SK-N-SH (cell line): ENCODE data around the gene HOXA5. TPM values are rescaled to one million over a fixed set of nuclear protein-coding genes. Genes with fewer than 3 reads are reported as not detected.

ENCODE experiments used
- CTCF ChIA-PET: fragments of 300-600, 350-600 bp; formaldehyde crosslinking; extraction: SDS; loops from one replicate; lab custom pipeline; 2021; lab: Yijun Ruan, JAX
- POLR2A ChIA-PET: fragments of 350-600 bp; sonication (Branson Sonifier 250); formaldehyde crosslinking; extraction: SDS; loops from one replicate; lab custom pipeline; 2020; ENCODE audit warnings: antibody characterized with exemption, inconsistent platforms; lab: Yijun Ruan, JAX
- DNase-seq: peaks from one replicate; pipeline ENCODE4 v3.0.0; 2012
- H2AFZ ChIP-seq: fragments of 200-600 bp; sonication (generic); 2 replicates; pipeline ENCODE4 v1.8.1; 2016; ENCODE audit warnings: antibody characterized with exemption, mild to moderate bottlenecking, low read depth
- H3F3A ChIP-seq: fragments of 200-600 bp; sonication (generic); replicated peaks from 2 replicates; pipeline ENCODE3; 2016; ENCODE audit warnings: antibody characterized with exemption, mild to moderate bottlenecking; ENCODE audit not compliant: insufficient read depth
- H3K27ac ChIP-seq, 2 experiments: fragments of 200-500 bp in 1 of 2; fragments of 200-600 bp in 1 of 2; sonication (Bioruptor generic) in 1 of 2; sonication (generic), shearing (Covaris generic) in 1 of 2; 2 replicates each; pipeline versions ENCODE4 v1.5.1 to v1.6.1; 2014 to 2016; ENCODE audit warnings: low read depth in 2 of 2, inconsistent platforms in 1 of 2, low read length in 1 of 2, mild to moderate bottlenecking in 1 of 2, mixed read lengths in 1 of 2
- H3K27me3 ChIP-seq: fragments of 200-600 bp; sonication (generic), shearing (Covaris generic); 2 replicates; pipeline ENCODE4 v1.6.1; 2016; ENCODE audit warnings: mixed run types; ENCODE audit not compliant: insufficient read depth
- H3K36me3 ChIP-seq, 2 experiments: fragments of 200-500 bp in 1 of 2; fragments of 200-600 bp in 1 of 2; sonication (Bioruptor generic) in 1 of 2; sonication (generic) in 1 of 2; replicated peaks in 1 of 2; 2 replicates each; pipeline versions ENCODE3 to v1.5.1; 2014 to 2016; ENCODE audit warnings: low read length in 1 of 2, mild to moderate bottlenecking in 1 of 2; ENCODE audit not compliant: insufficient read depth in 2 of 2, control insufficient read depth in 1 of 2
- H3K4me1 ChIP-seq, 2 experiments: fragments of 200-500 bp in 1 of 2; fragments of 200-600 bp in 1 of 2; sonication (Bioruptor generic) in 1 of 2; sonication (generic), shearing (Covaris generic) in 1 of 2; 2 replicates each; pipeline versions ENCODE4 v1.5.1 to v1.6.1; 2014 to 2016; ENCODE audit warnings: low read depth in 1 of 2, low read length in 1 of 2, mixed run types in 1 of 2; ENCODE audit not compliant: insufficient read depth in 2 of 2, control insufficient read depth in 1 of 2
- H3K4me2 ChIP-seq: fragments of 200-600 bp; sonication (generic), shearing (Covaris generic); 2 replicates; pipeline ENCODE4 v1.6.1; 2017; ENCODE audit warnings: mixed run types
- H3K4me3 ChIP-seq, 2 experiments: fragments of 200-500 bp in 1 of 2; fragments of 200-600 bp in 1 of 2; sonication (Bioruptor generic) in 1 of 2; sonication (generic), shearing (Covaris generic) in 1 of 2; 2 replicates each; pipeline versions ENCODE4 v1.5.1 to v1.8.1; 2014 to 2016; ENCODE audit warnings: low read depth in 2 of 2, inconsistent platforms in 1 of 2, low read length in 1 of 2, mild to moderate bottlenecking in 1 of 2, mixed read lengths in 1 of 2, moderate library complexity in 1 of 2
- H3K79me2 ChIP-seq: fragments of 200-600 bp; sonication (generic); 2 replicates; pipeline ENCODE4 v1.8.1; 2017; ENCODE audit warnings: mild to moderate bottlenecking; ENCODE audit not compliant: insufficient read depth
- H3K9ac ChIP-seq: fragments of 200-600 bp; sonication (generic); 2 replicates; pipeline ENCODE4 v1.6.1; 2017; ENCODE audit warnings: mixed run types
- H3K9me2 ChIP-seq: fragments of 200-600 bp; sonication (generic); 2 replicates; pipeline ENCODE4 v1.6.1; 2017; ENCODE audit warnings: mixed run types
- H3K9me3 ChIP-seq: fragments of 200-600 bp; sonication (generic); 2 replicates; pipeline ENCODE4 v1.6.1; 2017; ENCODE audit warnings: mixed run types, mild to moderate bottlenecking, moderate library complexity
- H4K20me1 ChIP-seq: fragments of 200-600 bp; sonication (generic); 2 replicates; pipeline ENCODE4 v1.6.1; 2017; ENCODE audit warnings: mild to moderate bottlenecking, mixed run types; ENCODE audit not compliant: insufficient read depth
- CHD2 ChIP-seq: fragments of 150-350 bp; IDR thresholded peaks from 2 replicates; pipeline ENCODE4 v1.6.1; 2018; ENCODE audit warnings: low read length; ENCODE audit not compliant: partially characterized antibody
- ELF1 ChIP-seq: IDR thresholded peaks from 2 replicates; pipeline ENCODE4 v1.4.0; 2012
- FOXJ3 ChIP-seq: sonication (generic); formaldehyde crosslinking; IDR thresholded peaks from 2 replicates; pipeline ENCODE4 v1.5.1; 2020; ENCODE audit warnings: mild to moderate bottlenecking, missing genetic modification reagents
- GABPA ChIP-seq: IDR thresholded peaks from 2 replicates; pipeline ENCODE4 v1.4.0; 2012; ENCODE audit warnings: low read depth, mild to moderate bottlenecking
- GATA2 ChIP-seq: sonication (generic); formaldehyde crosslinking; IDR thresholded peaks from 2 replicates; pipeline ENCODE4 v1.5.0; 2020; ENCODE audit warnings: mild to moderate bottlenecking, missing genetic modification reagents
- JUND ChIP-seq: IDR thresholded peaks from 2 replicates; pipeline ENCODE4 v1.4.0; 2012
- MEF2A ChIP-seq: IDR thresholded peaks from 2 replicates; pipeline ENCODE4 v1.4.0; 2012; ENCODE audit warnings: low read depth, borderline replicate concordance
- RFX5 ChIP-seq: IDR thresholded peaks from 2 replicates; pipeline ENCODE4 v1.6.1; 2012; ENCODE audit warnings: mild to moderate bottlenecking, improper control_type of control experiment, low read length
- SIN3A ChIP-seq: IDR thresholded peaks from 2 replicates; pipeline ENCODE4 v1.6.1; 2012; ENCODE audit warnings: low read depth, mild to moderate bottlenecking, low read length, moderate library complexity, borderline replicate concordance
- TAF1 ChIP-seq: IDR thresholded peaks from 2 replicates; pipeline ENCODE4 v1.6.1; 2012; ENCODE audit warnings: low read depth, mild to moderate bottlenecking, low read length, moderate library complexity, borderline replicate concordance
- TCF12 ChIP-seq: IDR thresholded peaks from 2 replicates; pipeline ENCODE4 v1.4.0; 2012
- TEAD4 ChIP-seq: IDR thresholded peaks from 2 replicates; pipeline ENCODE4 v1.4.0; 2012; ENCODE audit warnings: mild to moderate bottlenecking, borderline replicate concordance; ENCODE audit not compliant: insufficient read depth
- WGBS: methylation state at CpG from one replicate; pipeline ENCODE4 v1.1.6; 2017; ENCODE audit warnings: low lambda C conversion rate; 5-methylcytosine and 5-hydroxymethylcytosine counted together
- polyA plus RNA-seq, 3 experiments: library from polyadenylated mRNA; depleted of rRNA; stranded (reverse); fragments of >200 nt; gene quantifications; 2 replicates each; pipeline ENCODE4 v1.2.3, GENCODE V29; 2012
- TF ChIP-seq, protein P1 (sequence below): fragments of 150-350 bp; IDR thresholded peaks from 2 replicates; pipeline ENCODE4 v1.6.1; 2016; ENCODE audit warnings: mild to moderate bottlenecking, low read depth, low read length
- TF ChIP-seq, protein P2 (sequence below): fragments of 200-600 bp; sonication (generic); IDR thresholded peaks from 2 replicates; pipeline ENCODE4 v1.6.1; 2017; ENCODE audit warnings: antibody characterized with exemption, mild to moderate bottlenecking, moderate library complexity
- TF ChIP-seq, protein P3 (sequence below): IDR thresholded peaks from 2 replicates; pipeline ENCODE4 v1.4.0; 2012; ENCODE audit warnings: low read depth
- TF ChIP-seq, protein P4 (sequence below): IDR thresholded peaks from 2 replicates; pipeline ENCODE4; 2012

HOXA5 gene
- polyA plus RNA-seq, 1 of the 3 experiments (the other 2 are of a cell fraction), result not detected

- H3K27me3 ChIP-seq, result peaks cover 93% of the 10 kb centered on the region
- TF ChIP-seq MEF2A (no peak), TEAD4 (no peak), SIN3A (no peak), FOXJ3 (CRISPR knock-in tag) (no peak), JUND (no peak), TCF12 (no peak), GABPA (no peak), CHD2 (no peak), GATA2 (no peak), ELF1 (no peak)
- TF ChIP-seq, protein P1, sequence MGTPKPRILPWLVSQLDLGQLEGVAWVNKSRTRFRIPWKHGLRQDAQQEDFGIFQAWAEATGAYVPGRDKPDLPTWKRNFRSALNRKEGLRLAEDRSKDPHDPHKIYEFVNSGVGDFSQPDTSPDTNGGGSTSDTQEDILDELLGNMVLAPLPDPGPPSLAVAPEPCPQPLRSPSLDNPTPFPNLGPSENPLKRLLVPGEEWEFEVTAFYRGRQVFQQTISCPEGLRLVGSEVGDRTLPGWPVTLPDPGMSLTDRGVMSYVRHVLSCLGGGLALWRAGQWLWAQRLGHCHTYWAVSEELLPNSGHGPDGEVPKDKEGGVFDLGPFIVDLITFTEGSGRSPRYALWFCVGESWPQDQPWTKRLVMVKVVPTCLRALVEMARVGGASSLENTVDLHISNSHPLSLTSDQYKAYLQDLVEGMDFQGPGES, result no peak
- TF ChIP-seq, protein P2, sequence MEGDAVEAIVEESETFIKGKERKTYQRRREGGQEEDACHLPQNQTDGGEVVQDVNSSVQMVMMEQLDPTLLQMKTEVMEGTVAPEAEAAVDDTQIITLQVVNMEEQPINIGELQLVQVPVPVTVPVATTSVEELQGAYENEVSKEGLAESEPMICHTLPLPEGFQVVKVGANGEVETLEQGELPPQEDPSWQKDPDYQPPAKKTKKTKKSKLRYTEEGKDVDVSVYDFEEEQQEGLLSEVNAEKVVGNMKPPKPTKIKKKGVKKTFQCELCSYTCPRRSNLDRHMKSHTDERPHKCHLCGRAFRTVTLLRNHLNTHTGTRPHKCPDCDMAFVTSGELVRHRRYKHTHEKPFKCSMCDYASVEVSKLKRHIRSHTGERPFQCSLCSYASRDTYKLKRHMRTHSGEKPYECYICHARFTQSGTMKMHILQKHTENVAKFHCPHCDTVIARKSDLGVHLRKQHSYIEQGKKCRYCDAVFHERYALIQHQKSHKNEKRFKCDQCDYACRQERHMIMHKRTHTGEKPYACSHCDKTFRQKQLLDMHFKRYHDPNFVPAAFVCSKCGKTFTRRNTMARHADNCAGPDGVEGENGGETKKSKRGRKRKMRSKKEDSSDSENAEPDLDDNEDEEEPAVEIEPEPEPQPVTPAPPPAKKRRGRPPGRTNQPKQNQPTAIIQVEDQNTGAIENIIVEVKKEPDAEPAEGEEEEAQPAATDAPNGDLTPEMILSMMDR, result no peak
- no peak overlapping the region for H3K4me3 ChIP-seq
- WGBS, result 10% methylated on average over 6 of the region's 6 CpGs
- H3K79me2 ChIP-seq, result no peaks in the 10 kb centered on the region
- no peak overlapping the region for H2AFZ ChIP-seq
- H3K9ac ChIP-seq, result no peak overlapping the region
- H3K4me2 ChIP-seq, result no peak overlapping the region
- POLR2A ChIA-PET, result no interaction called here
- no peaks in the 10 kb centered on the region for H3F3A ChIP-seq
- no peaks in the 10 kb centered on the region for H3K9me2 ChIP-seq
- no peaks in the 10 kb centered on the region; a peak in 1 of 4 replicates for H3K4me1 ChIP-seq
- H3K27ac ChIP-seq, result no peak overlapping the region
- DNase-seq, result no peak
- CTCF ChIA-PET, result interaction anchor here (1.8 kb wide), 1 partner anchor 10 kb away, joined by 6 read pairs; no protein-coding TSS in a partner anchor
- H3K9me3 ChIP-seq, result no peaks in the 10 kb centered on the region
- no peaks in the 10 kb centered on the region for H4K20me1 ChIP-seq
- H3K36me3 ChIP-seq, result no peaks in the 10 kb centered on the region
These were observed 50.1 kb downstream of the HOXA5 start for GRCh38 chr7:27093184-27093895.

DNA sequence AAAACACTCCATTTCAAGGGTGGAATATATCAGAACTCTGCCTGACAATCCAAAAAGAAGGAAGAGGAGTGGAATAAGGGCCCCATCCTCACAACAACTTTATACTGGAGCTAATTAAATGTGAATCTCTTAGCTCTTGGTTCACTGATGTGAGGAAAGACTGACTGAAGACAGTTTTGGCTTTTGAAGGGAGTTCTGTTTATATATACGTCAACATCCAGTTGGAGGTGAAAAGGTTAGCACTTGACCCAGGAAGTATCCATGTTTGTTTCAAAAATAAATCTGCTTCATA, 50.7 kb downstream of the HOXA5 start:
- Histone ChIP-seq H4K20me1 (no peaks in the 10 kb centered on the region), H3K27me3 (peaks cover 93% of the 10 kb centered on the region), H3K36me3 (no peaks in the 10 kb centered on the region), H3K79me2 (no peaks in the 10 kb centered on the region), H3K9ac (no peak overlapping the region), H3K9me3 (no peaks in the 10 kb centered on the region), H3K4me3 (no peak overlapping the region), H3K4me2 (no peak overlapping the region), H3K4me1 (no peaks in the 10 kb centered on the region; a peak in 1 of 4 replicates), H3K27ac (no peak overlapping the region), H3K9me2 (no peaks in the 10 kb centered on the region), H3F3A (no peaks in the 10 kb centered on the region), H2AFZ (no peak overlapping the region)
- CTCF ChIA-PET, result interaction anchor here (1.8 kb wide), 1 partner anchor 9 kb away, joined by 6 read pairs; no protein-coding TSS in a partner anchor
- DNase-seq, result no peak
- no peak for TF ChIP-seq TCF12
- TF ChIP-seq, protein P3, sequence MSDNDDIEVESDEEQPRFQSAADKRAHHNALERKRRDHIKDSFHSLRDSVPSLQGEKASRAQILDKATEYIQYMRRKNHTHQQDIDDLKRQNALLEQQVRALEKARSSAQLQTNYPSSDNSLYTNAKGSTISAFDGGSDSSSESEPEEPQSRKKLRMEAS, result no peak
- TF ChIP-seq ELF1, result no peak
- TF ChIP-seq, protein P4, sequence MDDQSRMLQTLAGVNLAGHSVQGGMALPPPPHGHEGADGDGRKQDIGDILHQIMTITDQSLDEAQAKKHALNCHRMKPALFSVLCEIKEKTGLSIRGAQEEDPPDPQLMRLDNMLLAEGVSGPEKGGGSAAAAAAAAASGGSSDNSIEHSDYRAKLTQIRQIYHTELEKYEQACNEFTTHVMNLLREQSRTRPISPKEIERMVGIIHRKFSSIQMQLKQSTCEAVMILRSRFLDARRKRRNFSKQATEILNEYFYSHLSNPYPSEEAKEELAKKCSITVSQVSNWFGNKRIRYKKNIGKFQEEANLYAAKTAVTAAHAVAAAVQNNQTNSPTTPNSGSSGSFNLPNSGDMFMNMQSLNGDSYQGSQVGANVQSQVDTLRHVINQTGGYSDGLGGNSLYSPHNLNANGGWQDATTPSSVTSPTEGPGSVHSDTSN, result no peak
- TF ChIP-seq CHD2, result no peak
- no peak for TF ChIP-seq RFX5
- TF ChIP-seq TAF1, result no peak
- POLR2A ChIA-PET, result no interaction called here
- 6% methylated on average over 1 of the region's 1 CpG for WGBS
